IMR-90 (cell line): ENCODE results near the gene LSM12.
"Not testable (repeated sequence)": the region's sequence is repeated elsewhere in the genome, so short reads cannot be mapped to it uniquely, and the experiment has no call there.

Source experiments
- CEBPB ChIP-seq: IDR thresholded peaks from 2 replicates; pipeline ENCODE4 v1.6.1; 2012; ENCODE audit warnings: low read depth, low read length, improper control_type of control experiment
- CHD1 ChIP-seq: IDR thresholded peaks from 2 replicates; pipeline ENCODE4 v1.6.1; 2012; ENCODE audit warnings: low read depth, low read length, improper control_type of control experiment
- MXI1 ChIP-seq: IDR thresholded peaks from 2 replicates; pipeline ENCODE4 v1.6.1; 2012; ENCODE audit warnings: low read depth, mild to moderate bottlenecking, low read length, moderate library complexity, borderline replicate concordance
- POLR2A ChIP-seq: IDR thresholded peaks from 2 replicates; pipeline ENCODE4 v1.6.1; 2012; ENCODE audit warnings: mild to moderate bottlenecking, low read depth, low read length
- RFX5 ChIP-seq: IDR thresholded peaks from 2 replicates; pipeline ENCODE4 v1.8.0; 2012; ENCODE audit warnings: low read depth, mild to moderate bottlenecking, low read length, moderate library complexity
- SMC3 ChIP-seq: fragments of 150-350 bp; IDR thresholded peaks from 2 replicates; pipeline ENCODE4 v1.6.1; 2016; ENCODE audit warnings: low read depth, mild to moderate bottlenecking, antibody characterized with exemption, low read length, moderate library complexity
- TF ChIP-seq, protein P1 (sequence below): conservative IDR thresholded peaks from 2 replicates; pipeline ENCODE4 v1.5.1; 2012; ENCODE audit warnings: mild to moderate bottlenecking, low read depth, low read length, improper control_type of control experiment
- TF ChIP-seq, protein P2 (sequence below): fragments of 150-350 bp; IDR thresholded peaks from 2 replicates; pipeline ENCODE4 v1.6.1; 2016; ENCODE audit warnings: low read depth, mild to moderate bottlenecking, low read length, moderate library complexity, borderline replicate concordance

DNA sequence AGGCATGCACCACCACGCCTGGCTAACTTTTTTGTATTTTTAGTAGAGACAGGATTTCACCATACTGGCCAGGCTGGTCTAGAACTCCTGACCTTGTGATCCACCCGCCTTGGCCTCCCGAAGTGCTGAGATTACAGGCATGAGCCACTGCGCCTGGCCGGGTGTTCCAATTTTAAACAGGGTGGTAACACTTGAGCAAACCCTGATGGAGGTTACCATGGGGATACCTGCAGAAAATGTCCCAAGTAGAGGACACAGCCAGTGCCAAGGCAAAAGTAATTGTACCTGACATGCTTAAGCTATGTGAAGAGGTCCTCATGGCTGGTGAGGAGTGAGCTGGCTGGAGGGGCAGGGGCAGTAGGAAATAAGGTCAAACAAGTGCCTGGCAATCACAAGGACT lies 69.3 kb downstream of the LSM12 start:
- TF ChIP-seq POLR2A, CHD1, SMC3, RFX5, MXI1, CEBPB: not testable (repeated sequence)
- TF ChIP-seq, protein P1, sequence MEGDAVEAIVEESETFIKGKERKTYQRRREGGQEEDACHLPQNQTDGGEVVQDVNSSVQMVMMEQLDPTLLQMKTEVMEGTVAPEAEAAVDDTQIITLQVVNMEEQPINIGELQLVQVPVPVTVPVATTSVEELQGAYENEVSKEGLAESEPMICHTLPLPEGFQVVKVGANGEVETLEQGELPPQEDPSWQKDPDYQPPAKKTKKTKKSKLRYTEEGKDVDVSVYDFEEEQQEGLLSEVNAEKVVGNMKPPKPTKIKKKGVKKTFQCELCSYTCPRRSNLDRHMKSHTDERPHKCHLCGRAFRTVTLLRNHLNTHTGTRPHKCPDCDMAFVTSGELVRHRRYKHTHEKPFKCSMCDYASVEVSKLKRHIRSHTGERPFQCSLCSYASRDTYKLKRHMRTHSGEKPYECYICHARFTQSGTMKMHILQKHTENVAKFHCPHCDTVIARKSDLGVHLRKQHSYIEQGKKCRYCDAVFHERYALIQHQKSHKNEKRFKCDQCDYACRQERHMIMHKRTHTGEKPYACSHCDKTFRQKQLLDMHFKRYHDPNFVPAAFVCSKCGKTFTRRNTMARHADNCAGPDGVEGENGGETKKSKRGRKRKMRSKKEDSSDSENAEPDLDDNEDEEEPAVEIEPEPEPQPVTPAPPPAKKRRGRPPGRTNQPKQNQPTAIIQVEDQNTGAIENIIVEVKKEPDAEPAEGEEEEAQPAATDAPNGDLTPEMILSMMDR, result not testable (repeated sequence)
- TF ChIP-seq, protein P2, sequence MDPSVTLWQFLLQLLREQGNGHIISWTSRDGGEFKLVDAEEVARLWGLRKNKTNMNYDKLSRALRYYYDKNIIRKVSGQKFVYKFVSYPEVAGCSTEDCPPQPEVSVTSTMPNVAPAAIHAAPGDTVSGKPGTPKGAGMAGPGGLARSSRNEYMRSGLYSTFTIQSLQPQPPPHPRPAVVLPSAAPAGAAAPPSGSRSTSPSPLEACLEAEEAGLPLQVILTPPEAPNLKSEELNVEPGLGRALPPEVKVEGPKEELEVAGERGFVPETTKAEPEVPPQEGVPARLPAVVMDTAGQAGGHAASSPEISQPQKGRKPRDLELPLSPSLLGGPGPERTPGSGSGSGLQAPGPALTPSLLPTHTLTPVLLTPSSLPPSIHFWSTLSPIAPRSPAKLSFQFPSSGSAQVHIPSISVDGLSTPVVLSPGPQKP, result not testable (repeated sequence)
